Thoracic aorta (tissue), 2 donors: Measurements from ENCODE around the gene CAMK1G. TPM values are rescaled to one million over a fixed set of nuclear protein-coding genes. Genes with fewer than 3 reads are reported as not detected.

Experiments
- ATAC-seq: fragments of 150-250 bp; one replicate; pipeline ENCODE4 v1.8.0; 2017; ENCODE audit warnings: low read depth; ENCODE audit not compliant: insufficient number of reproducible peaks, low FRiP score
- DNase-seq: peaks from one replicate; pipeline ENCODE4 v3.0.0-alpha.2; 2020; ENCODE audit warnings: low spot score
- H3K27ac ChIP-seq, 2 donors: fragments of 200-600 bp; sonication (generic); 1 replicate in 1 of 2; 2 replicates in 1 of 2; pipeline ENCODE4 v1.5.1; 2016; ENCODE audit warnings: mild to moderate bottlenecking in 2 of 2, moderate library complexity in 2 of 2
- H3K27me3 ChIP-seq: fragments of 200-600 bp; sonication (generic); replicated peaks from 2 replicates; pipeline ENCODE4 v1.6.0; 2016; ENCODE audit warnings: mild to moderate bottlenecking; ENCODE audit not compliant: insufficient read depth
- H3K36me3 ChIP-seq: fragments of 200-600 bp; sonication (generic); one replicate; pipeline ENCODE4 v1.5.1; 2016
- H3K4me1 ChIP-seq, 2 donors: fragments of 200-600 bp; sonication (generic); 1 replicate in 1 of 2; 2 replicates in 1 of 2; pipeline versions ENCODE4 v1.5.1 to v1.6.0; 2016; ENCODE audit warnings: low read depth in 2 of 2, mild to moderate bottlenecking in 1 of 2; ENCODE audit not compliant: control insufficient read depth in 1 of 2
- H3K4me3 ChIP-seq: fragments of 200-600 bp; sonication (generic); 2 replicates; pipeline ENCODE4 v1.5.1; 2016; ENCODE audit warnings: mild to moderate bottlenecking
- H3K9me3 ChIP-seq: fragments of 200-600 bp; sonication (generic); 2 replicates; pipeline ENCODE4 v1.5.1; 2016
- CTCF ChIP-seq: fragments of 200-600 bp; sonication (generic); IDR thresholded peaks from one replicate; pipeline ENCODE4 v1.5.1; 2019; ENCODE audit warnings: antibody characterized with exemption
- total RNA-seq, 2 donors: library from RNA; depleted of rRNA; stranded (reverse); fragments of >200 nt; gene quantifications; one replicate each; pipeline versions ENCODE4 v1.1.0 to v1.2.3, GENCODE V29; 2016

CAMK1G gene
- total RNA-seq, 2 donors from 2014 or later, result not detected

- no peak for DNase-seq
- no peak for TF ChIP-seq CTCF
- Histone ChIP-seq H3K27me3 (no peaks in the 10 kb centered on the region), H3K36me3 (no peaks in the 10 kb centered on the region), H3K4me3 (no peak overlapping the region), H3K9me3 (no peaks in the 10 kb centered on the region), H3K4me1 (no peaks in the 10 kb centered on the region), H3K27ac (no peak overlapping the region)
- no peak for ATAC-seq
Observed at GRCh38 chr1:209603877-209604276, 20.4 kb downstream of the CAMK1G start.

- Histone ChIP-seq H3K9me3 (no peaks in the 10 kb centered on the region), H3K4me1 (no peaks in the 10 kb centered on the region), H3K27ac (no peak overlapping the region), H3K36me3 (no peaks in the 10 kb centered on the region), H3K27me3 (no peaks in the 10 kb centered on the region), H3K4me3 (no peak overlapping the region)
- no peak for DNase-seq
- no peak for ATAC-seq
- TF ChIP-seq CTCF, result no peak
Observed at GRCh38 chr1:209607102-209607794, 23.7 kb downstream of the CAMK1G start.

GRCh38 chr1:209607795-209608178 is 24.3 kb downstream of the CAMK1G start:
- no peak for DNase-seq
- Histone ChIP-seq H3K9me3 (no peaks in the 10 kb centered on the region), H3K4me3 (no peak overlapping the region), H3K4me1 (no peaks in the 10 kb centered on the region), H3K27ac (no peak overlapping the region), H3K36me3 (no peaks in the 10 kb centered on the region), H3K27me3 (no peaks in the 10 kb centered on the region)
- no peak for ATAC-seq
- no peak for TF ChIP-seq CTCF

- H3K9me3 ChIP-seq, result no peaks in the 10 kb centered on the region
- no peak for DNase-seq
- H3K36me3 ChIP-seq, result no peaks in the 10 kb centered on the region
- TF ChIP-seq CTCF, result no peak
- no peak overlapping the region for H3K27ac ChIP-seq
- H3K27me3 ChIP-seq, result no peaks in the 10 kb centered on the region
- ATAC-seq, result no peak
- no peaks in the 10 kb centered on the region for H3K4me1 ChIP-seq
- no peak overlapping the region for H3K4me3 ChIP-seq
Observed at GRCh38 chr1:209609041-209609790, 25.7 kb downstream of the CAMK1G start.

- TF ChIP-seq CTCF, result no peak
- no peaks in the 10 kb centered on the region for H3K4me1 ChIP-seq
- H3K27me3 ChIP-seq, result no peaks in the 10 kb centered on the region
- no peaks in the 10 kb centered on the region for H3K9me3 ChIP-seq
- no peak overlapping the region for H3K4me3 ChIP-seq
- H3K27ac ChIP-seq, result no peak overlapping the region
- no peaks in the 10 kb centered on the region for H3K36me3 ChIP-seq
- DNase-seq (no peak), ATAC-seq (no peak)
Observed at GRCh38 chr1:209609791-209610630, 26.5 kb downstream of the CAMK1G start.
